Left forelimb (tissue), 1 donor: ENCODE measurements around the gene SLITRK2.

Experiments used
- DNase-seq: peaks from one replicate; pipeline ENCODE4 v3.0.0-alpha.2; 2018; ENCODE audit warnings: low spot score

SLITRK2 gene

DNA sequence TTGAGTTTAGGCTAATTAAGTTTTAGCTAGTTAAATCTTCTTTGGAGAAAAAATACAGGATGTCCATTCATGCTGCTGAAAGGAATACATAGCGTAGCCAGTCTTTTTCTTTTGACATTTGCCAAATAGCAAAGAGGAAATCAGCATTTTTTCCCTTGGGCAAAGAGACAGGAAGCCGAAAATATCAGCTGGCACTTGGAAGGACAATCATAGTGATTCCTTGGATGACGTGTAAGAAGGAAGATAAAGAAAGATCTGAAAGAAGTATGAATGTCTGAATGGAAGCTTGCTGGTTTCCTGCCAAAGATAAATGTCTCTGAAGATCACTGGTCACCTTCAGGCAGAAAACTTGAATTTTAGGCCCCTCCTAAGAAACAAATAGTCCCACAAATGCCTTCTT is 44.2 kb downstream of the SLITRK2 start:
- DNase-seq = no peak

DNA sequence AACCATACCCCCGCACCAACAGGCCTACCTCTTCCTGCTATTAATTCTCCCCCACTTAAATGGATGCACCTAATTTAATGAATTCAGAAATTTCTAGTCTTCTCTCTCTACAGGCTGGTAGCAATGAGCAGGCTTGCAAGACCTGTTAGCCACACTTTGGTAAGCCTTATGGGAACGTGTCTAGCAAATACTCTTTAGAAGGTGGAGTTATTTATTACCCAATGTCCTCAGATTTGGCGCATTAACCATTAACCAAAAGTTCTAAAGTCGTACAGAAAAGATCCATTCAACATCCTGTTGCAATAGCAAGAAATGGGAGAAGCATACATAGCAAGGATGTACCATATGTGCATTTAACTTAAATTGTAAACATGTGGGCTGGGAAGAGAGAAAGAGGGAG is 47.5 kb downstream of the SLITRK2 start:
- no peak for DNase-seq
